A549 (cell line): Measurements from ENCODE around the gene POLRMT. TPM values are rescaled to one million over a fixed set of nuclear protein-coding genes. Genes with fewer than 3 reads are reported as not detected.

Source experiments
- ATAC-seq, 2 experiments: fragments of 200-7000 bp in 1 of 2; fragments of >200 bp in 1 of 2; cut with Nextera tagmentation in 1 of 2; cut with Tn5 transposase in 1 of 2; 3 replicates each; pipeline versions ENCODE4 v1.8.0 to v1.9.1; 2018 to 2020; ENCODE audit warnings: mild to moderate bottlenecking in 1 of 2, moderate library complexity in 1 of 2
- CTCF ChIA-PET: fragments of 300-600 bp; sonication (Branson Sonifier 250); formaldehyde crosslinking; extraction: SDS; loops from one replicate; lab custom pipeline; 2021; ENCODE audit warnings: antibody characterized with exemption, inconsistent platforms; lab: Yijun Ruan, JAX
- POLR2A ChIA-PET: fragments of 350-600 bp; formaldehyde crosslinking; extraction: SDS; loops from one replicate; lab custom pipeline; 2021; ENCODE audit warnings: antibody characterized with exemption, inconsistent platforms; lab: Yijun Ruan, JAX
- DNase-seq, 2 experiments: peaks; one replicate each; pipeline versions ENCODE4 v3.0.0 to v3.0.0-alpha.2; 2011 to 2016; ENCODE audit warnings: low read depth in 1 of 2, low spot score in 1 of 2
- FAIRE-seq: peaks from 2 replicates; lab custom pipeline; 2011; peaks lifted over from hg19 to GRCh38; lab: Jason Lieb, UNC
- H3K27ac ChIP-seq, 2 experiments: fragments of >200 bp; sonication (Bioruptor Twin); formaldehyde crosslinking; 3 replicates each; pipeline ENCODE4 v1.5.1; 2016 to 2017
- H3K4me1 ChIP-seq: fragments of >200 bp; sonication (Bioruptor Twin); formaldehyde crosslinking; 3 replicates; pipeline ENCODE4 v1.6.1; 2016
- H3K4me2 ChIP-seq: fragments of >200 bp; sonication (Bioruptor Twin); formaldehyde crosslinking; 3 replicates; pipeline ENCODE4 v1.6.1; 2016
- H3K4me3 ChIP-seq: fragments of >200 bp; sonication (Bioruptor Twin); formaldehyde crosslinking; 3 replicates; pipeline ENCODE4 v1.5.1; 2016
- H3K9me3 ChIP-seq: fragments of >200 bp; sonication (Bioruptor Twin); formaldehyde crosslinking; 3 replicates; pipeline ENCODE4 v1.6.1; 2016
- CEBPB ChIP-seq, 2 experiments: fragments of >200 bp in 1 of 2; sonication (Bioruptor Twin) in 1 of 2; formaldehyde crosslinking in 1 of 2; IDR thresholded peaks; 2 replicates each; pipeline ENCODE4 v1.6.1; 2012 to 2016
- CHD2 ChIP-seq: fragments of 150-350 bp; IDR thresholded peaks from 2 replicates; pipeline ENCODE4 v1.6.1; 2014; ENCODE audit warnings: low read length; ENCODE audit not compliant: partially characterized antibody
- FOSL2 ChIP-seq, 2 experiments: fragments of 450-650 bp in 1 of 2; fragments of >200 bp in 1 of 2; sonication (Bioruptor Twin) in 1 of 2; formaldehyde crosslinking; IDR thresholded peaks; 2 replicates each; pipeline versions ENCODE4 v1.5.0 to v1.6.1; 2016 to 2020; ENCODE audit warnings: mild to moderate bottlenecking in 1 of 2, moderate library complexity in 1 of 2
- KDM5A ChIP-seq: fragments of 200-600 bp; sonication (generic); IDR thresholded peaks from 2 replicates; pipeline ENCODE4 v1.6.1; 2016; ENCODE audit warnings: antibody characterized with exemption, mild to moderate bottlenecking
- MYC ChIP-seq: IDR thresholded peaks from 2 replicates; pipeline ENCODE4 v1.6.1; 2012; ENCODE audit warnings: mild to moderate bottlenecking, inconsistent platforms, low read length, improper control_type of control experiment, borderline replicate concordance
- NFE2L2 ChIP-seq: fragments of 150-350 bp; conservative IDR thresholded peaks from 2 replicates; pipeline ENCODE4 v1.6.1; 2014; ENCODE audit warnings: low read length
- PHF8 ChIP-seq: fragments of 200-600 bp; sonication (generic); IDR thresholded peaks from 2 replicates; pipeline ENCODE4 v1.6.1; 2016; ENCODE audit warnings: low read depth, mild to moderate bottlenecking, antibody characterized with exemption, moderate library complexity, borderline replicate concordance
- POLR2A ChIP-seq: IDR thresholded peaks from 2 replicates; pipeline ENCODE4 v1.6.1; 2012; ENCODE audit warnings: mild to moderate bottlenecking, low read length
- POLR2AphosphoS2 ChIP-seq: conservative IDR thresholded peaks from 2 replicates; pipeline ENCODE4 v1.6.1; 2012; ENCODE audit warnings: low read length, improper control_type of control experiment, inconsistent platforms
- RARB ChIP-seq: fragments of 250-450 bp; sonication (Bioruptor Pico); IDR thresholded peaks from 2 replicates; pipeline ENCODE4 v1.8.0; 2021; ENCODE audit warnings: mild to moderate bottlenecking, moderate library complexity
- SMC3 ChIP-seq: fragments of >200 bp; sonication (Bioruptor Twin); formaldehyde crosslinking; IDR thresholded peaks from 3 replicates; pipeline ENCODE4 v1.6.1; 2018; ENCODE audit warnings: inconsistent platforms
- SREBF2 ChIP-seq: fragments of 450-650 bp; IDR thresholded peaks from 2 replicates; pipeline ENCODE4 v1.6.1; 2014; ENCODE audit warnings: mild to moderate bottlenecking, moderate library complexity
- TP53 ChIP-seq: fragments of 250-450 bp; sonication (Bioruptor Pico); IDR thresholded peaks from 2 replicates; pipeline ENCODE4 v1.5.0; 2021; ENCODE audit warnings: mild to moderate bottlenecking, moderate library complexity
- ZC3H11A ChIP-seq: fragments of 450-650 bp; IDR thresholded peaks from 2 replicates; pipeline ENCODE4 v1.6.1; 2014; ENCODE audit warnings: antibody characterized with exemption, mild to moderate bottlenecking
- ZNF302 ChIP-seq: fragments of 250-450 bp; sonication (Bioruptor Pico); IDR thresholded peaks from 2 replicates; pipeline ENCODE4 v1.9.0; 2021; ENCODE audit warnings: inconsistent platforms, mild to moderate bottlenecking, moderate library complexity
- ZSCAN20 ChIP-seq: fragments of 250-450 bp; sonication (Bioruptor Pico); IDR thresholded peaks from 2 replicates; pipeline ENCODE4 v1.8.0; 2022; ENCODE audit warnings: mild to moderate bottlenecking, moderate library complexity
- WGBS: methylation state at CpG from one replicate; pipeline ENCODE4 v1.1.6; 2017; ENCODE audit errors: missing lambda C conversion rate; 5-methylcytosine and 5-hydroxymethylcytosine counted together
- polyA plus RNA-seq, 4 experiments: library from polyadenylated mRNA; depleted of rRNA in 3 of 4; stranded (reverse); fragments of >200 nt; fragmentation: RNase III in 1 of 4; extraction: RNeasy Plus Mini Kit Qiagen cat#74134 plus additional on column Dnase treatment in 1 of 4; gene quantifications; 2 replicates in 3 of 4; 3 replicates in 1 of 4; pipeline ENCODE4 v1.2.3, GENCODE V29; 2011 to 2017
- TF ChIP-seq, protein P1 (sequence below): fragments of >200 bp; sonication (Bioruptor Twin); formaldehyde crosslinking; IDR thresholded peaks from 2 replicates; pipeline ENCODE4 v1.6.1; 2016
- TF ChIP-seq, protein P2 (sequence below): IDR thresholded peaks from 2 replicates; pipeline ENCODE4 v1.6.1; 2012
- TF ChIP-seq, protein P3 (sequence below): IDR thresholded peaks from 2 replicates; pipeline ENCODE4 v1.6.1; 2012
- TF ChIP-seq, protein P4 (sequence below): fragments of 250-450 bp; sonication (Bioruptor Pico); IDR thresholded peaks from 2 replicates; pipeline ENCODE4 v1.5.0; 2020; ENCODE audit warnings: low read depth, mild to moderate bottlenecking, moderate library complexity
- TF ChIP-seq, protein P5 (sequence below): IDR thresholded peaks from 2 replicates; pipeline ENCODE4 v1.6.1; 2012; ENCODE audit warnings: low read depth, borderline replicate concordance
- TF ChIP-seq, protein P6 (sequence below): fragments of 200-600 bp; sonication (generic); IDR thresholded peaks from 2 replicates; pipeline ENCODE4 v1.6.1; 2016; ENCODE audit warnings: antibody characterized with exemption, mild to moderate bottlenecking, moderate library complexity

POLRMT gene
- polyA plus RNA-seq, 2 of the 4 experiments (the other 2 are of a cell fraction), result 41.9 to 68.8 TPM

DNA sequence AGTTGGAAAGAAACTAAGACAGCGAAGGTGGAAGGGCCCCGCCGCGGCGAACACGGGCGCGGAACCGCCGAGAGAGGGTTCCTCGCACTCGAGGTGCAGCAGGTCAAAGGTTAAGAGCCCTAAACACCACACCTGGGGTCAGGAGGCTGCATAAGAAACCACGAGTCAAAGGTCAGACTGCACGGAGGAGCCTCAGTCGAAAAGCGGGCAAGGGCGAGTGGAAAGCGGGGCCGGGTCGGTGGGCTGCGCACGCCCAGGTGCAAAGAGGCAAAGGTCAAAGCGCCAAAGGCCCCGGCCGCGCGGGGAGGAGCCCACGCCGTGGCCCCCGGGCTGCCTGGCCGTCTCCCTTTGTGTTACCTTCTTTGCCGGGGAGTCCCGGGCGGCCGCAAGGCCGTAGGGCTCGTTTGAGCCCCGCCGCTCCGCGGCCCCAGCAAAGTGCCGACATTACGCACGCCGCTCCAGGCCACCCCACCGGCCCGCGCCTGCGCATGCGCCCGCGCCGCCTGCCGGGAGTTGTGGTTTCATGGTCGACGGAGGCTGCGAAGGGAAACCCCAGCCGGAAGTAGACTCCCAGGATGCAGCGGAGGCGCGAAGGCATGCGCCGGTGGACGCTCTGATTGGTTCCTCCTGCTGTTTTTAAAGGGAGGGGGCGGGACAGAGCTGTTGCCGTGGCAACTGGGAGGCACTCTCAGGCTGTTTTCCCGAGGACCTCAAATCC lies at the start of gene POLRMT (continued):
- no peak for TF ChIP-seq PHF8
- no peak for TF ChIP-seq ZNF302 (CRISPR knock-in tag)
- TF ChIP-seq, protein P1, sequence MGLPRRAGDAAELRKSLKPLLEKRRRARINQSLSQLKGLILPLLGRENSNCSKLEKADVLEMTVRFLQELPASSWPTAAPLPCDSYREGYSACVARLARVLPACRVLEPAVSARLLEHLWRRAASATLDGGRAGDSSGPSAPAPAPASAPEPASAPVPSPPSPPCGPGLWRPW, result no peak
- TF ChIP-seq, protein P2, sequence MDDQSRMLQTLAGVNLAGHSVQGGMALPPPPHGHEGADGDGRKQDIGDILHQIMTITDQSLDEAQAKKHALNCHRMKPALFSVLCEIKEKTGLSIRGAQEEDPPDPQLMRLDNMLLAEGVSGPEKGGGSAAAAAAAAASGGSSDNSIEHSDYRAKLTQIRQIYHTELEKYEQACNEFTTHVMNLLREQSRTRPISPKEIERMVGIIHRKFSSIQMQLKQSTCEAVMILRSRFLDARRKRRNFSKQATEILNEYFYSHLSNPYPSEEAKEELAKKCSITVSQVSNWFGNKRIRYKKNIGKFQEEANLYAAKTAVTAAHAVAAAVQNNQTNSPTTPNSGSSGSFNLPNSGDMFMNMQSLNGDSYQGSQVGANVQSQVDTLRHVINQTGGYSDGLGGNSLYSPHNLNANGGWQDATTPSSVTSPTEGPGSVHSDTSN, result peak; percentile 79
- TF ChIP-seq, protein P3, sequence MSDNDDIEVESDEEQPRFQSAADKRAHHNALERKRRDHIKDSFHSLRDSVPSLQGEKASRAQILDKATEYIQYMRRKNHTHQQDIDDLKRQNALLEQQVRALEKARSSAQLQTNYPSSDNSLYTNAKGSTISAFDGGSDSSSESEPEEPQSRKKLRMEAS, result peak; percentile 87
- TF ChIP-seq POLR2A, result peak; percentile 45; the same call in 1 of the 2 replicates
- TF ChIP-seq POLR2AphosphoS2, result no peak

DNA sequence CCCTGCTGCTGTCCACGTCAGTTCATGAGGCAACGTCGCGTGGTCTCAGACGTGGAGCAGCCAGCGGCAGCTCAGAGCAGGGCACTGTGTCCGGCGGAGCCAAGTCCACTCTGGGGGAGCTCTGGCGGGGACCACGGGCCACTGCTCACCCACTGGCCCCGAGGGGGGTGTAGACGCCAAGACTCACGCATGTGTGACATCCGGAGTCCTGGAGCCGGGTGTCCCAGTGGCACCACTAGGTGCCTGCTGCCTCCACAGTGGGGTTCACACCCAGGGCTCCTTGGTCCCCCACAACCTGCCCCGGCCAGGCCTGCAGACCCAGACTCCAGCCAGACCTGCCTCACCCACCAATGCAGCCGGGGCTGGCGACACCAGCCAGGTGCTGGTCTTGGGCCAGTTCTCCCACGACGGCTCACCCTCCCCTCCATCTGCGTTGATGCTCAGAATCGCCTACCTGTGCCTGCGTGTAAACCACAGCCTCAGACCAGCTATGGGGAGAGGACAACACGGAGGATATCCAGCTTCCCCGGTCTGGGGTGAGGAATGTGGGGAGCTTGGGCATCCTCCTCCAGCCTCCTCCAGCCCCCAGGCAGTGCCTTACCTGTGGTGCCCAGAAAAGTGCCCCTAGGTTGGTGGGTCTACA lies 49.5 kb upstream of the POLRMT start:
- POLR2A ChIA-PET, result no interaction called here

More for the DNA sequence above, 49.5 kb upstream of the POLRMT start:
- WGBS, result 98% methylated on average over 7 of the region's 25 CpGs
- peaks cover 21% of the 10 kb centered on the region for H3K4me1 ChIP-seq
- H3K4me2 ChIP-seq, result no peak overlapping the region
- CTCF ChIA-PET, result no interaction called here
- H3K9me3 ChIP-seq, result no peaks in the 10 kb centered on the region
- DNase-seq, result no peak
- peak overlapping the region in 1 of 2 experiments; percentile 12; a peak in 1 of 6 replicates for H3K27ac ChIP-seq
- TF ChIP-seq, protein P4, sequence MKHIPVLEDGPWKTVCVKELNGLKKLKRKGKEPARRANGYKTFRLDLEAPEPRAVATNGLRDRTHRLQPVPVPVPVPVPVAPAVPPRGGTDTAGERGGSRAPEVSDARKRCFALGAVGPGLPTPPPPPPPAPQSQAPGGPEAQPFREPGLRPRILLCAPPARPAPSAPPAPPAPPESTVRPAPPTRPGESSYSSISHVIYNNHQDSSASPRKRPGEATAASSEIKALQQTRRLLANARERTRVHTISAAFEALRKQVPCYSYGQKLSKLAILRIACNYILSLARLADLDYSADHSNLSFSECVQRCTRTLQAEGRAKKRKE (CRISPR knock-in tag), result no peak
- TF ChIP-seq FOSL2 (IDR thresholded peaks at IDR 0.05), result no peak
- no peak for TF ChIP-seq FOSL2 (CRISPR knock-in tag; IDR thresholded peaks at IDR 0.05)
- TF ChIP-seq RARB (CRISPR knock-in tag), result no peak
- no peak for TF ChIP-seq ZSCAN20 (CRISPR knock-in tag)
- no peak for TF ChIP-seq CHD2
- TF ChIP-seq SREBF2, result no peak
- no peak for TF ChIP-seq TP53 (CRISPR knock-in tag)
- TF ChIP-seq POLR2A, result no peak
- TF ChIP-seq, protein P5, sequence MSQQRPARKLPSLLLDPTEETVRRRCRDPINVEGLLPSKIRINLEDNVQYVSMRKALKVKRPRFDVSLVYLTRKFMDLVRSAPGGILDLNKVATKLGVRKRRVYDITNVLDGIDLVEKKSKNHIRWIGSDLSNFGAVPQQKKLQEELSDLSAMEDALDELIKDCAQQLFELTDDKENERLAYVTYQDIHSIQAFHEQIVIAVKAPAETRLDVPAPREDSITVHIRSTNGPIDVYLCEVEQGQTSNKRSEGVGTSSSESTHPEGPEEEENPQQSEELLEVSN, result no peak
- TF ChIP-seq NFE2L2, result no peak
- TF ChIP-seq SMC3, result no peak
- no peak for TF ChIP-seq ZC3H11A
- no peak for TF ChIP-seq MYC
- no peak for TF ChIP-seq KDM5A
- no peak for TF ChIP-seq POLR2AphosphoS2
- TF ChIP-seq, protein P6, sequence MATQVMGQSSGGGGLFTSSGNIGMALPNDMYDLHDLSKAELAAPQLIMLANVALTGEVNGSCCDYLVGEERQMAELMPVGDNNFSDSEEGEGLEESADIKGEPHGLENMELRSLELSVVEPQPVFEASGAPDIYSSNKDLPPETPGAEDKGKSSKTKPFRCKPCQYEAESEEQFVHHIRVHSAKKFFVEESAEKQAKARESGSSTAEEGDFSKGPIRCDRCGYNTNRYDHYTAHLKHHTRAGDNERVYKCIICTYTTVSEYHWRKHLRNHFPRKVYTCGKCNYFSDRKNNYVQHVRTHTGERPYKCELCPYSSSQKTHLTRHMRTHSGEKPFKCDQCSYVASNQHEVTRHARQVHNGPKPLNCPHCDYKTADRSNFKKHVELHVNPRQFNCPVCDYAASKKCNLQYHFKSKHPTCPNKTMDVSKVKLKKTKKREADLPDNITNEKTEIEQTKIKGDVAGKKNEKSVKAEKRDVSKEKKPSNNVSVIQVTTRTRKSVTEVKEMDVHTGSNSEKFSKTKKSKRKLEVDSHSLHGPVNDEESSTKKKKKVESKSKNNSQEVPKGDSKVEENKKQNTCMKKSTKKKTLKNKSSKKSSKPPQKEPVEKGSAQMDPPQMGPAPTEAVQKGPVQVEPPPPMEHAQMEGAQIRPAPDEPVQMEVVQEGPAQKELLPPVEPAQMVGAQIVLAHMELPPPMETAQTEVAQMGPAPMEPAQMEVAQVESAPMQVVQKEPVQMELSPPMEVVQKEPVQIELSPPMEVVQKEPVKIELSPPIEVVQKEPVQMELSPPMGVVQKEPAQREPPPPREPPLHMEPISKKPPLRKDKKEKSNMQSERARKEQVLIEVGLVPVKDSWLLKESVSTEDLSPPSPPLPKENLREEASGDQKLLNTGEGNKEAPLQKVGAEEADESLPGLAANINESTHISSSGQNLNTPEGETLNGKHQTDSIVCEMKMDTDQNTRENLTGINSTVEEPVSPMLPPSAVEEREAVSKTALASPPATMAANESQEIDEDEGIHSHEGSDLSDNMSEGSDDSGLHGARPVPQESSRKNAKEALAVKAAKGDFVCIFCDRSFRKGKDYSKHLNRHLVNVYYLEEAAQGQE, result no peak
- TF ChIP-seq CEBPB (IDR thresholded peaks at IDR 0.05), result no peak
- no peak overlapping the region for H3K4me3 ChIP-seq
- ATAC-seq, result no peak
- no peak for FAIRE-seq
